Left lung (tissue), 10 donors: ENCODE results near the gene STOML2. TPM values are rescaled to one million over a fixed set of nuclear protein-coding genes. Genes with fewer than 3 reads are reported as not detected.

ENCODE experiments used
- ATAC-seq: fragments of 200-7000 bp; cut with Tn5 transposase; one replicate; pipeline ENCODE4 v1.9.1; 2020; ENCODE audit warnings: moderate library complexity
- DNase-seq, 4 donors: peaks; one replicate each; pipeline ENCODE4 v3.0.0-alpha.2; 2013 to 2020
- H3K27ac ChIP-seq, 2 donors: fragments of 200-600 bp; sonication (generic) in 1 of 2; one replicate each; pipeline versions ENCODE4 v1.5.0 to v1.8.0; 2020 to 2021
- H3K27me3 ChIP-seq, 2 donors: fragments of 200-600 bp; sonication (generic) in 1 of 2; one replicate each; pipeline versions ENCODE4 v1.5.0 to v1.8.0; 2020 to 2021
- H3K36me3 ChIP-seq, 2 donors: fragments of 200-600 bp; sonication (generic) in 1 of 2; one replicate each; pipeline versions ENCODE4 v1.5.0 to v1.8.0; 2020 to 2021
- H3K4me1 ChIP-seq, 2 donors: fragments of 200-600 bp; one replicate each; pipeline ENCODE4 v1.8.0; 2021
- H3K4me3 ChIP-seq, 2 donors: fragments of 200-600 bp; sonication (generic) in 1 of 2; one replicate each; pipeline versions ENCODE4 v1.5.0 to v1.8.0; 2020 to 2021; ENCODE audit warnings: mild to moderate bottlenecking in 1 of 2
- H3K9me3 ChIP-seq, 2 donors: fragments of 200-600 bp; sonication (generic) in 1 of 2; one replicate each; pipeline versions ENCODE4 v1.5.0 to v1.8.0; 2020 to 2021
- CTCF ChIP-seq, 2 donors: fragments of 200-600 bp; sonication (generic) in 1 of 2; IDR thresholded peaks; one replicate each; pipeline versions ENCODE4 v1.5.0 to v1.8.0; 2021; ENCODE audit warnings: antibody characterized with exemption in 2 of 2
- intact Hi-C, 2 donors: fragments of 100-400 bp; cut with DNase I; formaldehyde crosslinking; loops; one replicate each; pipeline versions ENCODE4 v1.11.2 to v1.14.2; 2022
- polyA plus RNA-seq, 6 donors: library from polyadenylated mRNA; unstranded; fragments of 120-200 nt; gene quantifications; one replicate each; pipeline ENCODE4 v1.2.1, GENCODE V29; 2013; ENCODE audit not compliant: insufficient read length in 6 of 6
- total RNA-seq, 2 donors: library from RNA; stranded (reverse); fragmentation: NEBNext Ultra II Directional; extraction: Animal tissue kit (Norgen Biotek cat#: 25700); gene quantifications; one replicate each; pipeline ENCODE4 v1.2.1, GENCODE V29; 2021
- donor health status: DM: no; HTN: yes; CAD: no.
- donor health status: DM: no; HTN: no; CAD: no.

STOML2 gene
- total and polyA plus RNA-seq, 8 donors, result 62.3 to 104 (median 96.8) TPM

- Histone ChIP-seq H3K4me1 (peaks cover 19 to 50% of the 10 kb centered on the region in 2 donors), H3K27ac (no peak overlapping the region), H3K4me3 (no peak overlapping the region), H3K27me3 (no peaks in the 10 kb centered on the region), H3K36me3 (peaks cover 0 to 52% of the 10 kb centered on the region in 2 donors), H3K9me3 (no peaks in the 10 kb centered on the region)
- intact Hi-C loops, result no loop called here
- DNase-seq (no peak), ATAC-seq (no peak)
- TF ChIP-seq CTCF (IDR thresholded peaks at IDR 0.05), result no peak
These were observed 4.7 kb upstream of the STOML2 start for GRCh38 chr9:35107297-35108290.

GRCh38 chr9:35106343-35106730 is 3.4 kb upstream of the STOML2 start:
- intact Hi-C loops, result no loop called here
- no peaks in the 10 kb centered on the region for H3K9me3 ChIP-seq
- no peak for ATAC-seq
- H3K36me3 ChIP-seq, result peaks cover 0 to 56% of the 10 kb centered on the region in 2 donors
- TF ChIP-seq CTCF (IDR thresholded peaks at IDR 0.05), result no peak
- H3K27ac ChIP-seq, result no peak overlapping the region
- no peaks in the 10 kb centered on the region for H3K27me3 ChIP-seq
- peaks cover 17 to 52% of the 10 kb centered on the region in 2 donors for H3K4me1 ChIP-seq
- DNase-seq, result no peak
- no peak overlapping the region for H3K4me3 ChIP-seq

GRCh38 chr9:35105571-35106342 is 2.8 kb upstream of the STOML2 start:
- no peak for DNase-seq
- intact Hi-C loops, result no loop called here
- Histone ChIP-seq H3K27ac (no peak overlapping the region), H3K4me3 (no peak overlapping the region), H3K27me3 (no peaks in the 10 kb centered on the region), H3K36me3 (peaks cover 0 to 62% of the 10 kb centered on the region in 2 donors), H3K9me3 (no peaks in the 10 kb centered on the region), H3K4me1 (peaks cover 14 to 53% of the 10 kb centered on the region in 2 donors)
- ATAC-seq, result no peak
- TF ChIP-seq CTCF (IDR thresholded peaks at IDR 0.05), result no peak

GRCh38 chr9:35105126-35105525 is 2.2 kb upstream of the STOML2 start:
- Histone ChIP-seq H3K4me3 (no peak overlapping the region), H3K27ac (no peak overlapping the region), H3K4me1 (peaks cover 8 to 47% of the 10 kb centered on the region in 2 donors), H3K27me3 (no peaks in the 10 kb centered on the region), H3K36me3 (peaks cover 0 to 69% of the 10 kb centered on the region in 2 donors), H3K9me3 (no peaks in the 10 kb centered on the region)
- intact Hi-C loops, result no loop called here
- no peak for TF ChIP-seq CTCF (IDR thresholded peaks at IDR 0.05)
- DNase-seq, result no peak
- no peak for ATAC-seq

- intact Hi-C loops, result no loop called here
- ATAC-seq, result no peak
- Histone ChIP-seq H3K4me1 (peaks cover 6 to 42% of the 10 kb centered on the region in 2 donors), H3K9me3 (no peaks in the 10 kb centered on the region), H3K36me3 (peaks cover 0 to 74% of the 10 kb centered on the region in 2 donors), H3K4me3 (no peak overlapping the region), H3K27ac (peak overlapping the region in 1 of 2 donors; percentile 91), H3K27me3 (no peaks in the 10 kb centered on the region)
- no peak for TF ChIP-seq CTCF (IDR thresholded peaks at IDR 0.05)
- no peak for DNase-seq
These were observed 1.7 kb upstream of the STOML2 start for GRCh38 chr9:35104586-35104985.
